Gastroesophageal sphincter (tissue), 3 donors: ENCODE results near the gene TSPAN6.

Experiments used
- EP300 ChIP-seq: sonication (generic); formaldehyde crosslinking; IDR thresholded peaks from one replicate; pipeline ENCODE4 v1.6.1; 2017; ENCODE audit warnings: antibody characterized with exemption, mild to moderate bottlenecking
- POLR2AphosphoS5 ChIP-seq: sonication (generic); formaldehyde crosslinking; IDR thresholded peaks from one replicate; pipeline ENCODE4 v1.6.1; 2017; ENCODE audit warnings: antibody characterized with exemption
- TF ChIP-seq, protein P1 (sequence below), 4 experiments: fragments of 200-600 bp in 2 of 4; fragments of 450-650 bp in 2 of 4; sonication (generic) in 1 of 4; IDR thresholded peaks; one replicate each; pipeline ENCODE4 v1.5.1; 2017 to 2019; ENCODE audit warnings: antibody characterized with exemption in 4 of 4, mild to moderate bottlenecking in 2 of 4, moderate library complexity in 2 of 4

DNA sequence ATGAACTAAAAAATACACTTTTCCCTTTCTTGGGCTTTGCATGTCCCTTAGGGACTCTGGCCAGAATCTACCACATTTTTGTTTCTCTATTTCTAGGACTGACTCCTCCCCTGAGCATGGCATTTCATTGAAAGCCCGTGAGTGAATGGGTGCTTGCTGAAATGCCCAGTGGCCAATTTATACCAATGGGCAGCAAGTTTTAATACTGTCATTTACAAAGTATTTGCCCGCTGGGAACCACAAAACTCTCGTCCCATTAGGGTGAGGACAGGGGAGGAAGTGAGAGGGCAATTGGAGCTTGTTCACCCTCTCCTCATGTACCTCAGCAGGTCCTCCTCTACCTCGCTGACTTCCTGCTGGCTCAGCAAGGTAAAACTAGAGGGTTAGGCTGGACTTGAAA, 8.5 kb upstream of the TSPAN6 start:
- TF ChIP-seq, protein P1, sequence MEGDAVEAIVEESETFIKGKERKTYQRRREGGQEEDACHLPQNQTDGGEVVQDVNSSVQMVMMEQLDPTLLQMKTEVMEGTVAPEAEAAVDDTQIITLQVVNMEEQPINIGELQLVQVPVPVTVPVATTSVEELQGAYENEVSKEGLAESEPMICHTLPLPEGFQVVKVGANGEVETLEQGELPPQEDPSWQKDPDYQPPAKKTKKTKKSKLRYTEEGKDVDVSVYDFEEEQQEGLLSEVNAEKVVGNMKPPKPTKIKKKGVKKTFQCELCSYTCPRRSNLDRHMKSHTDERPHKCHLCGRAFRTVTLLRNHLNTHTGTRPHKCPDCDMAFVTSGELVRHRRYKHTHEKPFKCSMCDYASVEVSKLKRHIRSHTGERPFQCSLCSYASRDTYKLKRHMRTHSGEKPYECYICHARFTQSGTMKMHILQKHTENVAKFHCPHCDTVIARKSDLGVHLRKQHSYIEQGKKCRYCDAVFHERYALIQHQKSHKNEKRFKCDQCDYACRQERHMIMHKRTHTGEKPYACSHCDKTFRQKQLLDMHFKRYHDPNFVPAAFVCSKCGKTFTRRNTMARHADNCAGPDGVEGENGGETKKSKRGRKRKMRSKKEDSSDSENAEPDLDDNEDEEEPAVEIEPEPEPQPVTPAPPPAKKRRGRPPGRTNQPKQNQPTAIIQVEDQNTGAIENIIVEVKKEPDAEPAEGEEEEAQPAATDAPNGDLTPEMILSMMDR (IDR thresholded peaks at IDR 0.05), result no peak
- TF ChIP-seq EP300, result no peak
- TF ChIP-seq POLR2AphosphoS5, result no peak
